Stimulated activated CD8-positive, alpha-beta memory T cell treated with anti-CD3 and anti-CD28 coated beads, Interleukin-7, amount 100 ng/mL, for 24 hours (primary cell): ENCODE results near the gene GALR2.
"Not testable (repeated sequence)": the region's sequence is repeated elsewhere in the genome, so short reads cannot be mapped to it uniquely, and the experiment has no call there.

Source experiments
- DNase-seq: peaks from one replicate; pipeline ENCODE4 v3.0.0-alpha.2; 2020; ENCODE audit warnings: low read depth

The GALR2 gene

DNA sequence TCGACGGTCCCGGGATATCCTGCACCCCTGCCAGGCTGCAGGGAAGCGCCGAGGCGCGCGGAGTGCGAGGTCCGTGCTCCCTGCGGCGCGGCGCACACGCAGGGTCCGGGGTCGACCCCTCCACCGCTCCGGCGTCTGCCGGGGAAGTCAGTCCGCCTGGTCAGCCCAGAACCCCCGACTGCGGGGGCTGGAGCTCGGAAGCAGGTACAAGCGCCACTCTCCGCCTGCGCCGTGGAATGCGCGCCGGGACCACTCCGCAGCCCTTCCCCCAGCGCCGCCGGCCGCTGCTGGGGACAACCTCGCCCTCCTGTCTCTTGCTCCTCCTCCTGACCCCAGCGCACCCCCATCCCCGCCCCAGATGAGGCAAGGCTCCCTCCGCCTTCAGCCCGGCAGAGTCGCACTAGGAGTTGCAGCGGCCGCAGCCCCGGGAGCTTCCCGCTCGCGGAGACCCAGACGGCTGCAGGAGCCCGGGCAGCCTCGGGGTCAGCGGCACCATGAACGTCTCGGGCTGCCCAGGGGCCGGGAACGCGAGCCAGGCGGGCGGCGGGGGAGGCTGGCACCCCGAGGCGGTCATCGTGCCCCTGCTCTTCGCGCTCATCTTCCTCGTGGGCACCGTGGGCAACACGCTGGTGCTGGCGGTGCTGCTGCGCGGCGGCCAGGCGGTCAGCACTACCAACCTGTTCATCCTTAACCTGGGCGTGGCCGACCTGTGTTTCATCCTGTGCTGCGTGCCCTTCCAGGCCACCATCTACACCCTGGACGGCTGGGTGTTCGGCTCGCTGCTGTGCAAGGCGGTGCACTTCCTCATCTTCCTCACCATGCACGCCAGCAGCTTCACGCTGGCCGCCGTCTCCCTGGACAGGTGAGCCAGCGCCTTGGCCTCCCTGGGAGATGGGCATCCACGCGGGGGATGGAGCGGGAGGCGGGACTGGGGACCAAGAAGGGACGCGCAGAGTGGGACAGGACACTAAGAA is at the start of gene GALR2:
Gene GALR2 (plus strand): TSS at position 392 of the 974 bp plus-strand sequence. CDS start 103 bp downstream, at position 495.
- no peak for DNase-seq

DNA sequence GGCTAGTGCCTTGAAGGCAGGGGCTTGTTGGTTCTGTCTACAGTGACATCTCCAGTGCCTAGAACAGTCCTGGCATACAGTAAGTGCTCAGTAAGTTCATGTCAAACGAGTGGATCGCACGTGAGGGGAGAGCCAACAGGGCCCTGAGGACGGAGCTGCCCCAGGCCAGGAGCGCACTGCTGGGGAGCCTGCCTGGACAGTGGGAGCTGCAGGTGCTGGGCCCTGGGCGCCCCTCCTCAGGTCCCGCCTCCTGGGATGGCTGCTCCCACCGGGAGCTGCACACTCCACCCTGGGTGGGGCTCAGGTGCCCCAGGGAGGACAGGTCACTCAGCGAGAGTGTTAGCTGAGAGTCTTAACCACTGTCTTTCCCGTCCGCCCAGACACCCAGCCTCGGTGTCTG is 49.3 kb upstream of the GALR2 start:
- DNase-seq, result no peak

DNA sequence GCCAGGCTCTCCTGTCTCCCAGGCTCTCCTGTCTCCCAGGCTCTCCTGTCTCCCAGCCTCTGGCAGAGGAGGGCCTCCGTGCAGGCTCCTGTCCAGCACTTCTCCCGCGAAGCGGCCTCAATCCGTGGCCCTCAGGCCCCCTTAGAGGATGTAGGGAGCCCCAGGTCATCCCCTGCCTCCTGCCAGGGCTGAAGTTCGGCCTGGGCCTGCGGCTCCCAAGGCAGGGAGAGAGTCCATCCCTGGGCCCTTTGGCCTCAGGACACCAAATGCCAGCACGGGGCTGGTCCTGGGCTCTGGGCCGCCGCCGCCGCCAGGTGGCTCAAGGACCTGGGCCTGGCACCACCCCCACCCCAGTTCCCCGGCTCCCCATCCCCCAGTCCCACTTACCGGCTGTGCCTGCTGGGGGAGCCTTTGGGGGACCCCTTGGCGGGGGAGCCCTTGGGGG is 47.8 kb upstream of the GALR2 start:
- no peak for DNase-seq

- DNase-seq, result no peak
Measured at GRCh38 chr17:76027159-76027839, 47.3 kb upstream of the GALR2 start, which contains the start of gene EVPL. Gene EVPL, minus strand, starts transcription at chr17:76027306. Its CDS starts 108 bp downstream, at chr17:76027198.

GRCh38 chr17:76032073-76032779 is 42.4 kb upstream of the GALR2 start:
- no peak for DNase-seq

GRCh38 chr17:76032780-76033108 is 41.8 kb upstream of the GALR2 start:
- DNase-seq, result no peak

DNA sequence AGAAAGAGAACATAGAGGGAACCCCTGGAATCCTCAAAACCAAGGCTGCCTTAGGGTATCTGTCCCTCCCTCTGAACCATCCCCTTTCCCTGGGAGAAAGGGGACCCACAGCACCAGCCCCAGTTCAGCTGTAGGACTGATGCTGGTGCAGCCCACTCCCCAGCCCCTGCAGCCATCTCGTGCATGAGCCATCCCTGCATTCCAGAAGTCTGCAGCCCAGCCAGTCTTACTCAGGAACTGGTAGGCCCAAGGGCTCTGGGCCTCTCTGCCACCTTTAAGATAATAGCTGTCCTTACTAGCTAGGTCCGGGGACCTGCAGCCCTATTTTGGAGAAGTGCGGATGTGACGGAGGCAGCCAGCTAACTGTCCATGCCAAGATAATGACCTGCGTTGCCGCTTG is 41.4 kb upstream of the GALR2 start:
- no peak for DNase-seq

DNA sequence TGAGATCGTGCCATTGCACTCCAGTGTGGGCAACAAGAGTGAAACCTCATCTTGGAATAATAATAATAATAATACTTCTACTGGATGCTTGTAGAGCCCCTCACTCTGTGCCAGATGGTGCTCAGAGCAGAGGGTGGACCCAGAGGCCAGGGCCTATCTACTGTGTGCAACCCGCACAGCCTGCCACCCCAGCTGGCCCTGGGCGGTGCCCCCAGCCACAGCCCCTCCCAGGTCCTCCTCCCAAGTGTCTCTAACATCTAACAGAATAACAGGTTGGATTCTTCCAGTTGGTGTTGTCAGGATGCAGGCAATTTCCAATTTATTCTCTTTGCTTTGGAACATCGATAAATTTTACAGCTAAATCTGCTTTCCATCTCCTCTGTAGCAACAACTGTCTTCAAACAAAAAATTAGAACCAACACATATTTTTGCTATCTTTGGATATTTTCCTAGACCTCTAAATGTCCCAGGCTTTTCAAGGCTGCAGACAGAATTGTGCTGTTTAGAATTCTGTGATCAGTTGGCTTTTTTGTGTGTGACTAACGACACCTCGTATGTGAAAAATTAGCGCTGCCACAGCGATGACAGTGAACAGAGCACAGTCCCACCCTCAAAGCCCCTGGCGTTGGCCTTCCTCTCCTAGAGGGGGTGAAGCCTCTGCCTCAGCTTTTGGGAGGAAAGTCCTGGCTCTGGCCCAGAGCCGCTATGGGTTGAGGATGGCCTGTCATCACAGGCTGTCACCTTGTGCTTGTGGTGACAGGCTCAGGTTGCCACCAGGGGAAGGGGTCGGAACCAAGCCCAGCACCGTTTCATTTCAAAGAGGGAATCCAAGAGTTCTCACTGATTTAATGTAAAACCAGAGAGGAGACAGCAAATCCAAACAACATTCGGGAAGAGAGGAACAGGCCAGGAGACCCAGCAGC is 39.9 kb upstream of the GALR2 start:
- no peak for DNase-seq

DNA sequence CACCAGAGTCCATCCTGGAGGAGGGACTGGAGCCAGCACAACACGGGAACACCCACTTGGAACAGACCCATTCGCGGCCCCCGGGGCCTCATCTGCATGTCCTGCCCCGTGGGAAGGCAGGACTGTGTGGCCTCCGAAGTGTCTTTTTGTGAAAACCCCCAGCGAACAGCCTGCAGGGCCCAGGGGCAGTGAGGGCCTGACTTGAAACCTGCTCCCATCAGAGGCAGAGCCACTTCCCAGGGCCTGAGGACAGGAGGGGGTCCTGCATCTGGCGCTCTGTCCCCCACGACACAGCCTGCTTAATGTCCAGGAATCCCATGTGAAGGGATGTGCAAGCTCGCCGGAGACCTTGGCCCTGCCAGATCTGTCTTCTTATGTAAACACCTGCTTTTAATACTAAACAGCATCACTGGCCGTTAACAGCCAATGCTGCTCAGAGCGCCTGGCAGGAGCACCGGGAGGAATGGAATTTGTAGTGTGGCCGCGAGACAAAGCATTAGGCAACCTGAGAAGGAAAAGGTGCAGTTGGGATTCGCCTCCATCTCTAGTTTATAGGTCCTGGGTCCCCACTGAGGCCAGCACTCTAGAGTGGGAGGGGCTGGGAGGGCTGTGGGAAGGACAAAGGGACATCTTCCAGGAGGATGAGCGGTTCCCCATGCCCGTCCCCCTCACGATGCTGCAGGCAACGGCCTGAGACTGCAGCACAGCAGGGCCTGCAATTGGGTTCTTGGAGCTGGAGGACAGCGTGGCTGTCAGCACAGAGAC is 37.9 kb upstream of the GALR2 start:
- DNase-seq, result no peak

GRCh38 chr17:76038050-76038449 is 36.5 kb upstream of the GALR2 start:
- DNase-seq, result no peak

- DNase-seq, result no peak
Measured at GRCh38 chr17:76039121-76039520, 35.5 kb upstream of the GALR2 start.

DNA sequence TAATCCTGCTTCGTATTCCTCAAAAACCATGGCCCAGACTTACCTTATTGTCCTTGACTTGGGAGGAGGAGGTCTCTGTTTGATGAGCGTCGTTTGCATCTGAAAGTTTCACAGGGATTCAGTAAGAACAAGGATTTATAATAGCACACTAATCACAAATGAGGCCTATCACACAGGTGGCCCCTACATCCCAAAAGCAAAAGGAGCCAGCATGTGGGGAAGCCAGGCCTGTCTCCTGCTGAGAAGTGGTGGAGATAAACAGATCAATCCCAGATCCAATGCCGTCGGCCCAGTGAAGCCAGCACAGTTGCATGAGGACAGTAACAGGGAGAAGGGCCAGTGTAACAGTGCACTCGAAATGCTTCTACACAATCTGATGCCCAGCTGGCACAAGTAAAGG is 34.2 kb upstream of the GALR2 start:
- no peak for DNase-seq

GRCh38 chr17:76042868-76043267 is 31.7 kb upstream of the GALR2 start:
- not testable (repeated sequence) for DNase-seq

- not testable (repeated sequence) for DNase-seq
Measured at GRCh38 chr17:76044475-76045007, 30.0 kb upstream of the GALR2 start.

DNA sequence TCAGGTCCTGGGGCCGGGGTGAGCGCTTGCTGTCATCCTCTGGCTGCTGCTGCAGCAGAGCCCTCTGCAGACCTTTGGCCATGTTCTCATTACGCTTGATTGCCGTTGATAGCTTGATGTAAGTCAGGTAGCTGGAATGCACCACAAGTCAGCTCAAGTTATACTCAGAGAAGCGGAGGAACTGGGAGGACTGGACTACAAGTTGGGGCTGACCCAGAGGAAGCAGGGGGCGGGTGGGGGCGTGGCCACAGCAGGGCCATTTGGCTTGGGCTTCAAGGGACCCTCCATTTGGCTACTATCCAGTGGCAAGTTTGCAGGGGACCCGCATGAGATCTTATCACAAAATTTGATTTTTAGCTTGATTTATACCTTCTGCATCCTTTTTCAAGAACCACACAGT is 28.5 kb upstream of the GALR2 start:
- DNase-seq, result no peak

DNA sequence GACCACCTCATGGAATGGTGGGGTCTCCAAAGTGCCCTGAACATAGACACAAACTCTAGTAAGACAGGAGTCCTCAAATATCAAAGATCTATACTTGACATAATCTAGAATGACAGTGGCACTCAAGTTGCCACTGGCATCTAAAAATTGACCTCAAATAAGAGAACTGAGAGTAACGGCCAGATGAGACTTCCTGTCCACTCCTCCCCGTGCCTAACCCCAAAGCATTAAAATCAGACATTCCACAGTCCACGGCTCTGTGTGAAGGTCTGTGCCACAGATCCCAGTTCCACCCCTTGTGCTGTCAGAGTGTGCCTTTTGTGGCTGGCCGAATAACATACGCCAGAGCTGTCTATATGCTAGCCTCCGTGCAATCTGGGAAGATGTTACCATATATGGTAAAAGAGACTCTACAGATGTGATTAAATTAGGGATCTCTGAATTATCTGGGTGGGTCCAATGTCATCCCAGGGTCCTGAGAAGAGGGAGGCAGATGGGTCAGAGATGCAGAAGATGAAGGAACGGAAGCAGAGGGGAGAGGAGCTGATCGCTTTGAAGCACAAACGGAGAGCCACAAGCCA is 26.5 kb upstream of the GALR2 start:
- DNase-seq, result no peak

DNA sequence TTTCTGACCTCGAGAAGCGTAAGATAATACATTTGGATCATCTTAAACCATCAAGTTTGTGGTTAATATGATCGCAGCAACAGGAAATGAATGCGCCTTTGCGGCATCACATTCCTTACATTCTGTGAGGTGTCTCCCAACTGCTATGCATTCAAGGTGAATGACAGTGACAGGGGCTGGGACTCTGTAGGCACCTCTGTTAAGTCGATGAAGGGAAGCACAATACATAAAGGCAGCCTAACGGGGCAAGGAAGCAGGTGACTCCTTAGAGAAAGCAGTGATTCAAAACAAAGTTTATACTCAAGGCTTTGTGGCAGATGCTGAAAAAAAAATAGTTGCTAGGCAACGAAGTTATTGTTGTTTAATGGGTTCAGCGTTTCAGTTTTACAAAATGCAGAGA is 25.9 kb upstream of the GALR2 start:
- DNase-seq, result no peak

- no peak for DNase-seq
Measured at GRCh38 chr17:76049239-76049638, 25.3 kb upstream of the GALR2 start.

- no peak for DNase-seq
Measured at GRCh38 chr17:76049836-76050537, 24.6 kb upstream of the GALR2 start.
